AG09309 (cell line): ENCODE results near the gene UMOD.

Experiments
- DNase-seq: peaks from one replicate; pipeline ENCODE4 v3.0.0-alpha.2; 2010; ENCODE audit warnings: low read depth
- H3K4me3 ChIP-seq: 2 replicates; pipeline ENCODE4 v1.5.1; 2011; ENCODE audit warnings: mild to moderate bottlenecking, low read depth, low read length, moderate library complexity; ENCODE audit not compliant: control insufficient read depth
- TF ChIP-seq, protein P1 (sequence below): IDR thresholded peaks from 2 replicates; pipeline ENCODE4 v1.5.1; 2011; ENCODE audit warnings: mild to moderate bottlenecking, low read depth, low read length, inconsistent platforms; ENCODE audit not compliant: insufficient read depth, control insufficient read depth; ENCODE audit errors: missing control alignments

The UMOD gene

DNA sequence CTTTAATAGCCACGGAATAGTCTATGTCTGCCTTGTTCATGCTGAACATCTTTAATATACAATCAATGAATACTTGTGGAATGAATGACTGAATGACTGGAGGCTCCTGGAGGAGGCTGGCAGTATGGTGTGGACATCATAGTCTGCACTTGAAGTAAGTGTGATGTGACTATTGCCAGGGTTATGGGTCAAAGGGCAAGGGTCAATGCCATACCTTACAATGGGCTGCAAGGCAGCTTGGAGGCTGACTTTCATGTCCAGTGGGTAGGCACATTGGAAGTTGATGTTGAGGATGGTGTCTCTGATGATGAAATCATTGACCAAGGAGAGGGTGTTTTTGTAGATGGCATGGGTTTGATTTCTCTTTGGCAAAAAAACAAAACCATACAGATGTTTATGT, 33.1 kb downstream of the UMOD start:
- TF ChIP-seq, protein P1, sequence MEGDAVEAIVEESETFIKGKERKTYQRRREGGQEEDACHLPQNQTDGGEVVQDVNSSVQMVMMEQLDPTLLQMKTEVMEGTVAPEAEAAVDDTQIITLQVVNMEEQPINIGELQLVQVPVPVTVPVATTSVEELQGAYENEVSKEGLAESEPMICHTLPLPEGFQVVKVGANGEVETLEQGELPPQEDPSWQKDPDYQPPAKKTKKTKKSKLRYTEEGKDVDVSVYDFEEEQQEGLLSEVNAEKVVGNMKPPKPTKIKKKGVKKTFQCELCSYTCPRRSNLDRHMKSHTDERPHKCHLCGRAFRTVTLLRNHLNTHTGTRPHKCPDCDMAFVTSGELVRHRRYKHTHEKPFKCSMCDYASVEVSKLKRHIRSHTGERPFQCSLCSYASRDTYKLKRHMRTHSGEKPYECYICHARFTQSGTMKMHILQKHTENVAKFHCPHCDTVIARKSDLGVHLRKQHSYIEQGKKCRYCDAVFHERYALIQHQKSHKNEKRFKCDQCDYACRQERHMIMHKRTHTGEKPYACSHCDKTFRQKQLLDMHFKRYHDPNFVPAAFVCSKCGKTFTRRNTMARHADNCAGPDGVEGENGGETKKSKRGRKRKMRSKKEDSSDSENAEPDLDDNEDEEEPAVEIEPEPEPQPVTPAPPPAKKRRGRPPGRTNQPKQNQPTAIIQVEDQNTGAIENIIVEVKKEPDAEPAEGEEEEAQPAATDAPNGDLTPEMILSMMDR = no peak
- no peak for DNase-seq
- no peak overlapping the region for H3K4me3 ChIP-seq

DNA sequence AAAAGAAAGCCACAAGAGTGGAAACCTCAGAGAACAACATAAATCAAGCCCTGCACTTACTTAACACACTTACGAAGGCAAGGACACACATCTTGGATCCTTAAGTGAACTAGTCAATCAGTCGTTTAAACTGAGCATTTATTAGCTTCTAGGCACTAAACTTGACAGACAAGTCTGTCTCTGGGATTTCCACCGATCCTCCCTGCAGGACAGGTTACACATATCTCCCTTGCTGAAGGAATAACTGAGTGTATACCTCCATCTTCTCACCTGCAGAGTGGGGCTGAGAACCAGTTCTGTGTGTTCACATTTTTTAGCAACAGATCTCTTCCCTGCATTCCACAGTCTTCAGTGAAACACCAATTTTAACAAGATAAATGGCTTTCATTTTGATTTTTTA, 34.1 kb downstream of the UMOD start:
- DNase-seq = no peak
- TF ChIP-seq, protein P1 = no peak
- H3K4me3 ChIP-seq = no peak overlapping the region

DNA sequence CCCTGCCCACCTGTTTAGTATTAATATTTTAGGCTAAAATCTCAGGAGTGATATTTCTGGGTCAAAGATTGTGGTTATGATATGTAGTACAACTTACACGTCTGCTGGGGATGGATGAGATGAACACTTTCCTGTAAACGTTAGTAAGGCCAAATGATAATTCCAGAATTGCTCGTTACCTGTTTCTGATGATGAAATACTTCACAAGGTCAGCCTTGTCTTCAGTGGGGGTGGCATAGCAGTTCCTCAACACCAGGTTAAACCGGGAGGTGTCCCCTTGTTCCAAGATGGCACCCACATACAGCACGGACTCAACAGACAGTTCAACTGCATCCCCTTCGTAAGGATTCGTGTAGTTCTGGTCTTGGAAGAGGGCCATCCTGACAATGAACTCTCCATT, 34.5 kb downstream of the UMOD start:
- no peak for DNase-seq

DNA sequence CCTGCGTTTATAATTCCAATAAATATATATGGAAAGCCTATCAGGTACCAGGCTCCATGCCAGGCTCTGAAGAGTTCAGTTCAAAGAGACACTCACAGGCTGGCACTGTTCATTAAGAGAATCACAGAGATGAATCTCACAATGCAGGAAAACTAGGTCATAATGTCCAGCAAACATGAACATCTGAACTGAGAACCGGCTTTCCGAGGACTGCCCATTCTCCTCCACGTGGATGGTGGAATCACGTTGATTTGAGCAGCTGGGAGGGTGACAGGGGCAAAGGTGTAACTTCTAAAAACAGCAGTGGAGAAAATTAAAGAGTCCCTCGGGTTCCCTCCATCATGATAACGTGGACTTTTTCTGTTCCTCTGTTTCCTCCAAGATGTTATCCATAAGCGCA, 35.4 kb downstream of the UMOD start:
- DNase-seq = no peak
- H3K4me3 ChIP-seq = no peak overlapping the region
- TF ChIP-seq, protein P1 = no peak

More for the DNA sequence above, 34.5 kb downstream of the UMOD start:
- TF ChIP-seq, protein P1 = no peak
- H3K4me3 ChIP-seq = no peak overlapping the region

DNA sequence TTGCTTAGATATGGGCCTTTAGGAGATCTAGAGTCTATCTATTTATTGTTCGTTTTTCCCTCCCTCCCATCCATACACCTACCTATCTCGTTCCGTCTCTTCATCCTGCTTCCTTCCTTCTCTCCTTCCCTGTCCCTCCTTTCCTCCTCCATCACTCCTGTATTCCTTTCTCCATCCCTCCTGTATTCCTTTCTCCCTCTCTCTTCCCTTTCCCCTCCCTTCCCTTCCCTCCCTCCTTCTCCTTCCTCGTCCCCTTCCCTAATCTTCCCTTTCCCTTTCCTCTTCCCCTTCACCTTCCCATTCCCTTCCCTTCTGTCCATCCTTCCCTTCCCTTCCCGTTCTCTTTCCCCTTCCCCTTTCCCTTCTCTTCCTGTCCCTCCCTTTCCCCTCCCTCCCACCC, 35.8 kb downstream of the UMOD start:
- no peak overlapping the region for H3K4me3 ChIP-seq
- DNase-seq = no peak
- TF ChIP-seq, protein P1 = no peak

DNA sequence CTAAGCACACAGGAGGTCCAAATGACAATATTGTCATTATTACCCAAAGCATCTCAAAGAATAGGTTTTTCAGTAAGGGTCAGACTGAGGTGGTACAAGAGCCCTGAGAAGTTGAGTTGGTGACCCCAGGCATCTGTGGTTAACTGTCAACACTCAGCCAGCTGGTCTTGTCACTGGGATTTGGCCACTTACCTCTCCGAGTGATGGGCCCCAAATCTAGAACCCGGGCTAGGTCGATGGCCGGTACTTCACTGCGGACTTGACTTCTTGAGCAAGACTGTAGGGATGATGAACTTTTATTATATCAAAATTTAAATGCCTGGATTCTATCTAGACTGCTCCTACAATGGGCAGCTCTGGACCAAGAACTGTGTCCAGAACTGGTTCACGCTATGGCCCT, 36.8 kb downstream of the UMOD start:
- TF ChIP-seq, protein P1 = no peak
- DNase-seq = no peak

DNA sequence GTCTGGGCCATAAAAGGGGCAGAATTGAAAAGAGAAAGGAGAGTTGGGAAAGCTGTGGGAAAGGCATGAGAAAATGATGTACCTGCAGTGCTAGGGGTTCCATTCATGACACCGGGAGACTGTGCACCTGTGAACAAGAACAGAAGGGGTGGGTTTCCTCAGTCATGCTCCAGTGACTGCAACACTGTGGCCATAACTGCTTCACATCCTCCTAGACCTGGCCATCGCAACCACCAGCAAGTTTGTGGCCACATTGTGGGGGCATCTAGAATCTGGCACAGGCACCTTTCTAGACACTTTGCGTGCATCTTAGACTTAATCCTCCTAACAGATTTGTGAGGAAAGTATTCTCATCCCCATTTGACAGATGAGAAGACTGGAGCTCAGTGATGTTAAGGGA, 37.9 kb downstream of the UMOD start:
- H3K4me3 ChIP-seq = no peak overlapping the region
- TF ChIP-seq, protein P1 = no peak
- no peak for DNase-seq

More for the DNA sequence above, 36.8 kb downstream of the UMOD start:
- no peak overlapping the region for H3K4me3 ChIP-seq
